Islet precursor cell (in vitro differentiated cells): Measurements from ENCODE around the gene ALKBH8.
"Not testable (repeated sequence)": the region's sequence is repeated elsewhere in the genome, so short reads cannot be mapped to it uniquely, and the experiment has no call there.

Experiments used
- DNase-seq: peaks from one replicate; pipeline ENCODE4 v3.0.0-alpha.2; 2018

Gene ALKBH8

GRCh38 chr11:107576497-107577345 is 11.2 kb upstream of the ALKBH8 start:
- DNase-seq = peak; percentile 72

DNA sequence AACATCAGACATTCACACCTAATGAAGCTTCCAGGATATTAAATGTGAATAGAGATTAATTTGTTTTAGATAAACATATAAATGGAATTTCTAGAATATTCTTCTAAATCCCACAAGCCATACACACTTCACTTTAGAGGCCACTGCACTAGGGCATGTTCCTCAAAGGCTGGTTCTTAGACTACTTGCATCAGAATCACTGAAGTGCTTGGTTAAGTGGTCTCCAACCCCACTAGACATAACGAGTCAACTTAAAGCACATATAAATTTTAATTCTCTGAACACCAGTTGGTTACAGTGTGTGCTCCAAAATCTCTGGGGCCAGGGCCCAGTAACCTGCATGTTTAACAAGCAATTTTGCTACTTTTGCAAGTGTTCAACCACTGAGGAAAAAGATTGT is 7.9 kb upstream of the ALKBH8 start:
- no peak for DNase-seq

DNA sequence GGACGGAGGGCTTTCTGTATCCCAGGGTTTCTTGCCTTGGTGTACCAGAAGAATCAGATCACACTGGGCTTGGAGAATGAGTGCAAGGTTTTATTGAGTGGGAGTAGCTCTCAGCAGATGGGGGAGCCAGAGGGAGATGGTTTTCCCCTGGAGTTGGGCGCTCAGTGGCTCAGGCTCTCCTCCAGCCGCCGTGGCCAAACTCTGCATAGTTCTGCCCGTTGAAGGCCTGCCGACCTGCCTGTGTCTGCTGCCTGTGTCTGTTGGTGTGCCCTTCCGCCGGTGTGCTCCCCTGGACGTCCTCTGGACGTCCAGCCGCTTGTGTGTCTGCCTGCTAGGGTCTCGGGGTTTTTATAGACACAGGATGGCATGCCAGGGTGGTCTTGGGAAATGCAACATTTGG is 4.5 kb upstream of the ALKBH8 start:
- DNase-seq = no peak

DNA sequence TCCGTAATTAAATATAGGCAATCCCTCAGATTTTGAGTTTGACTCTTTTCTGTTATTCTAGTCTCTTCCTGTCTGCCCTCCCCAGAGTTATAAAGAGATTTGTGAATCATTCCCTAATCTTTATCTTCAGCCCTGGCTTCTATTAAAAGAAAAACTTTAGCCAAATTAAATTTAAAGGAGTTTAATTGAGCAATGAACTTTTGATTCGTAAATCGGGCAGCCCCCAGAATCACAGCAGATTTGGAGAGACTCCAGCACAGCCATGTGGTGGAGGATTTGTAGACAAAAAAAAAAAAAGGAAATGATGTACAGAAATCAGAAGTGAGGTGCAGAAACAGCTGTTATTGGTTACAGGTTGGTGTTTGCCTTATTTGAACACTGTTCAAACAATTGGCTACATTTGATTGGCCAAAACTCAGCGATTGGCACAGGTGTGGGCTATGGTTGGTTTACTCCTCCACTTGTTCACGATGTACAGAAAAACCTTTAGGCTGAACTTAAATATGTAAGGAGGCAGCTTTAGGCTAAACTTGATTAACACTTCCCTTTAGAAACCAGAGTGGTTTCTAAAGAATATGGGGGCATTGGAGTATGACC is 2.3 kb upstream of the ALKBH8 start:
- no peak for DNase-seq

- DNase-seq = no peak
These were observed 1.0 kb upstream of the ALKBH8 start for GRCh38 chr11:107566569-107566968.

DNA sequence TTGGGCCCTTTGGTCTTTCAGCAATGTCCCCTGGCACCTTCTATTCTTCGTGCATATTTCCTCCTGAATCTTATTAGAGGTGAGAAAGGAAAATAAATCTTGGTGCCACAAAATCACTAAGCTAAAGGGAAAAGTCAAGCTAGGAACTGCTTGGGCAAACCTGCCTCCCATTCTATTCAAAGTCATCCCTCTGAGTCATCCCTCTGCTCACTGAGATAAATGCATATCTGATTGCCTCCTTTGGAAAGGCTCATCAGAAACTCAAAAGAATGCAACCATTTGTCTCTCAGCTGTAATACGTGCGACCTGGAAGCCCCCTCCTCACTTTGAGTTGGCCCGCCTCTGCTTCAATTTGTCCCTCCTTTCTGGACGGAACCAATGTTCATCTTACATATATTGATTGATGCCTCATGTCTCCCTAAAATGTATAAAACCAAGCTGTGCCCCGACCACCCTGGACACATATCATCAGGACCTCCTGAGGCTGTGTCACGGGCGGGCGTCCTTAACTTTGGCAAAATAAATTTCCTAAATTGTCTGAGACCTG is 493 bp upstream of the ALKBH8 start:
- DNase-seq = not testable (repeated sequence)

DNA sequence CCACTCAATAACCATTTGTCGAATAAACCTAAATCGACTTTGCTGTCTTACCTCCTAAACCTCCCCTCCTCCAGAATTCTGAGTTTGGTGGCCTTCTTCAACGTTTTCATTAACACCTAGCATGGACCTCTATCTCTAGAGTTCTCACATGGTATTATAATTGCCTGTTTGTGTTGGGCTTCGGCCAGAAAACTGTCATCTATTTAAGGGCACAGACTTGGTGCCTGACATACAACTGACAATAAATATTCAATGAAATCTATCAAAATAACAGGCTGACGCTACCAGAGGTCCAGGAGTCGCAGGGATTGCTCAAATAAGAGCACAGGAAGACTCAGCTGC is 687 bp downstream of the ALKBH8 start:
- no peak for DNase-seq

DNA sequence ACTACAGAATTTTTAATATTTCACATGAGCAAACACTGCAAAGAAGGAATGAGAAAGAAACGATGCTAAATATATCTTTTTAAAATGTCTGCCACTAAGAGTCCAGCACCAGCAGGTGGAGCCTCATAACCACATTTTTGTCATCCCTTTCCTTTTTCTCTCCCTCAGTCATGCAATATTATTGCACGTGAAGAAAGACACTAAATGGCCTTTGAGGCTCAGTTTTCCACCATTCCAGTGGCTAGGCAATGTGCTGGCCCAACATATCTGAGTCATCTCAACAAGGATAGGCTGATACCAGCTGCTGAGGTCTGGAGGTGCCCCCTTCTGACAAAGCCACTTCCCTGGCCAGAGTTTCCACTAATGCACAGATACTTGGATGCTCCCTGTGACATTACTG is 1.8 kb downstream of the ALKBH8 start:
- peak; percentile 59 for DNase-seq

- DNase-seq = no peak
These were observed 2.8 kb downstream of the ALKBH8 start for GRCh38 chr11:107562647-107563208.

DNA sequence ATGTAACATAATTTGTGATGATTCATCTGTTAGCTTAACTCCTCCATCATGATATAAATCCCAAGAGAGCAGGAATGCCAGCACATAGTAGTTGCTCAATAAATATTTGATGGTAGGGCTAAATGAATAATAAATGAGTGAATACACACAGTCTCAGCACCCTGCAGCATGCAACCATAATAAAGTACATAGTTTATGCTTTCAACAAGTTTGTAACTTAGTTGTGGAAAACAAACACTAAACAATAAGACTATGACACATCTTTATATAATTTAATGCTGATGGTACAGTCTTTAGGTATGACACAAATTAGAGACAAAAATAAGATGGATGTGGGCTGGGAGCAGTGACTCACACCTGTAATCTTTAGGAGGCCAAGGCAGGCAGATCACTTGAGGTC is 3.8 kb downstream of the ALKBH8 start:
- DNase-seq = no peak

GRCh38 chr11:107550304-107550703 is 15.2 kb downstream of the ALKBH8 start:
- DNase-seq = no peak

DNA sequence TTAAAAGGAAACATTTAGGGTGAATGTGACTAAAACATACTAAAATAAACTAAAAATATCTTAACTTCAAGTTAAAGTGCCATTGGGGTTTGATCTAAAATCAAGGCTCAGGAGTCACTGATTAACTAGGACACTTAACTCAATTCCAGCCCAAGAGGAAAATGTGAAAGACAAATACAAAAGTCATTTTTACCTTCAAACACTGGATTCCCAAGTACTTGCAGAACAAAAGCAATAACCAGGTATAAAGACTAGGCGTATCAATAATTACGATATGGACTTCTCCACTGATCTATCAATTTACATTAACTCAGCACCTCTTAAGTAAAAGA is 15.6 kb downstream of the ALKBH8 start:
- no peak for DNase-seq

DNA sequence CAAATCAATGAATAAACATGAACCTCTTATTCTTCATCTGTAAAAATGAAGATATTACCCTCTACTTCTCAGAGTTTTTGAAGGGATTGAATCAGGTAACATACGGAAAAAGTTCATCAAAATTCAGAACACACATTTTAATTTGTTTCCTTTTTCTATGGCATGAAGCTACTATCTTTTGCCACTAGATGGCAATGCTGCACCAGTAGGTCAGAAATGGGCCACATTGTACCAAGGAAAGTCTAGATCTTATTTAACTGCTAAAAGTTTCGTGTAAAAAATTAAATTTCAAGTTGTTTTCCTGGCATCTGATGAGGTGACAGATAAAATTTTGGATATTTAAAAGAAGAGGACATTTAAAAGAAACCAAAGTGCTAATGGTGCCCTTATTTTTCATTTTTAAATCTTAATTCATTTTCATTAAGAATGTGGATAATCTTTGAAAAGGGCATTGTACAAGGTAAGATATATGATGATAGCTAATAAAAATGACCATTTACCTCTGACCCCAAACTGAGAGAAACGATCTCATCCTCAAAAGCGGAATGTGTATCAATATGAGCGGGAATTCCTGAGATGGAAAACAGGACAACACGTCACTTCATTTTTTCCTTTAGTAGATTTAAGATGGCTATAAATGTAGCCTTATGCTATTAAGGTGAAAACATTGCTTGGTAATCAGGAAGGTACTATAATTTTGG is 16.1 kb downstream of the ALKBH8 start:
- DNase-seq = no peak

GRCh38 chr11:107547961-107548360 is 17.6 kb downstream of the ALKBH8 start:
- DNase-seq = no peak

DNA sequence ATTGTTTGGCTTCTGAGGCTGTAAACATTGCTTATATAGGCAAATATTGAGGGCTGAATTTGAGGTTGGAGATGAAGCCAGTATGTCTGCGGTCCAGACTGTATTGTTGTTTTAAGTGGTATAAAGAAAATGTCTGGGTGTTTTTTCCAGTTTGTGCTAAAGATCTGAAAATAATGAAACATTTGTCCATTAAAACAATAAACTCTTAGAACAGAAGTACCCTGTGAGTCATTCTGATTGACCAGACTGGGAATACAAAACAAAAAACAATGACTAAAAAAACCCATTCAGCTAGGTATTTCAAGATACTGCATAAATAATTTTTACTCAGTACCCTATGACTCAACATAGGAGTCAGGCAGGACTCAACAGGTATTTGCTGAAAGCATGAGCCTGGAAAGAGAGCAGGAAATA is 20.4 kb downstream of the ALKBH8 start:
- DNase-seq = no peak

GRCh38 chr11:107538821-107539220 is 26.7 kb downstream of the ALKBH8 start:
- no peak for DNase-seq

DNA sequence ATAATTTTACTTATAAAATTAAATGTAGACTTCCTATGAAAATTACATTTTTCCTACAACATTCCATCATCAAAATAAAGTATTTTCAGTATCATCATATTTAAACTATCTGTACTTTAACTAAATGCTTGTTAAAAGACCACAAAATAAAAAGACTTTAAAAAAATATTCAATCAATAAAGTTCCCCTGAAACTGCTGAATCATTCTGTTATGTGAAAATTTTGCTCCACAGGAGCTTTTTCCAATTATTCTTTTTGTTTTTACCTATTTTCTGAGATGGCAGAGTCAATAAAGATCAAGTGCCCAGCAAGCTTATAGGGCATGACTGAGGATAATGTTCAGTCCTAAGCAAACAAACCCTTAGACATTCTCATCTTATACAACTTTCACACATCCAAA is 27.3 kb downstream of the ALKBH8 start:
- DNase-seq = no peak

DNA sequence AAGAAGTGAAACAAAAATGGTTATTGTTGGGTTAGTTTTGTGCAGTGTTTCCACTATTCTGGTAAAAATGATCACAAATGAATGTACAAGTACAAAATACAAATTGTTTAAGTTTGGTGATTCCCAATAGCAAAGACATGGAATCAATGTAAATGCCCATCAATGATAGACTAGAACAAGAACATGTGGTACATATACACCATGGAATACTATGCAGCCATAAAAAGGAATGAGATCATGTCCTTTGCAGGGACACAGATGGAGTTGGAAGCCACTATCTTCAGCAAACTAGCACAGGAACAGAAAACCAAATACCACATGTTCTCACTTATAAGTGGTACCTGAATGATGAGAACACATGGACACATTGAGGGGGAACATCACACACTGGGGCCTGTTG is 28.4 kb downstream of the ALKBH8 start:
- DNase-seq = not testable (repeated sequence)

DNA sequence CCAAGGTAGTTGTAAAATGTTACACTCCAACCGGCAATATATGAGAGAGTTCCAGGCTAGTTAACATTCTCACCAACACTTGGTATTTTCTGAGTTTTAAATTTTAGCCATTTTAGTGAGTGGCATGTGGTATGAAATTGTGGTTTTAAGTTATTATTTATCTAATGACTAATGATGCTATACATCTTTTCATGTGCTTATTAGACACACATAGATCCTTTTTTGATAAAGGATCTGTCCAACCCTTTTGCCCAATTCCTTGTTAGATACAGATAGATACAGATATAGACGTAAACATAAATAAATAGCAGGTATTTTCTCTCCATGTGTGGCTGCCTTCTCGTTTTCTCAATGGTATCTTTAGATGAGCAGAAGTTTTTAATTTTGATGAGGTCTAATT is 39.3 kb downstream of the ALKBH8 start:
- DNase-seq = no peak

GRCh38 chr11:107508858-107509244 is 56.7 kb downstream of the ALKBH8 start:
- no peak for DNase-seq

DNA sequence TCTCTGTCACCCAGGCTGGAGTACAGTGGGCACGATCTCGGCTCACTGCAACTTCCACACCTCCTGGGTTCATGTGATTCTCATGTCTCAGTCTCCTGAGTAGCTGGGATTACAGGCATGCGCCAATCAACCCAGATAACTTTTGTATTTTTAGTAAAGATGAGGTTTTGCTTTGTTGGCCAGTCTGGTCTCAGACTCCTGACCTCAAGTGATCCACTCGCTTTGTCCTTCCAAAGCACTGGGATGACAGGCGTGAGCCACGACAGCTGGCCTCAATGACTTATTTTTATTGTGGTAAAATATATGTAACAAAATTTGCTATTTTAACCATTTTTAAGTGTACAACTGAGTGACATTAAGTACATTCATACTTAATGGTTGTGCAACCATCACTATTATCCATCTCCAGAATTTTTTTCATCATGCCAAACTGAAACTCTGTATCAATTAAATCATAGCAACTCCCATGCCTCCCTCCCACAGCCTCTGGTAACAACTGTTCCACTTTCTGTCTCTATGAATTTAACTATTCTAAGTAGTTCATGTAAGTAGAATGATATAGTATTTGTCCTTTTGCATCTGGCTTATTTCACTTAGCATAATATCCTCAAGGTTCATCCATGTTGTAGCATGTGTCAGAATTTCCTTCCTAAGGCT is 57.2 kb downstream of the ALKBH8 start:
- DNase-seq = no peak

DNA sequence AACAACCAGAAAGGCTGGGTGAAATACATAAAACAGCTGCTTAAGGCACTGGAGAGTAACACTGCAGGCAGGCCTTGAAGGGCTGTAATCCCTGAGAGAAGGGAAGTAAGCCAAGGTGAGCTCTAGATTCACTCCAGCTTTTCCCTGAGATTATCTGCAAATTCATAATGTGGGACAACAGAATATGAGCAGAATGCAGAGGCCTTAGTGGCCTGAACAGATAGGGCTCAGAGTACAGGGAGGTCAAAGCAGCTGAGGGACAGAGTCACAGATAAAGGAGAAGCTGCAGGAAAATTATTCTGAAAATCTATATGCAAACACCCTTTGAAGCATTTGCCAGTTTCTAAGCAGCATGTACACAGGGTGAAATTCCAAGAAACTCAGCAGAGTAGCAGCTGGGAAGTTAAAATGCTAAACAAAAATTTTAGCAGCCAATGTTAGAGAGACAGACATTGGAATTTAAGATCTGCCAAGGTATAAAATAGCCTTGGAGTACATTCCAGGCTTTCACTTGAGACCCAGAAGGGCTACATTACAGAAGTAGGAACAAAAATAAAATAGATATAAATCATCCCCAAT is 59.8 kb downstream of the ALKBH8 start:
- DNase-seq = no peak

DNA sequence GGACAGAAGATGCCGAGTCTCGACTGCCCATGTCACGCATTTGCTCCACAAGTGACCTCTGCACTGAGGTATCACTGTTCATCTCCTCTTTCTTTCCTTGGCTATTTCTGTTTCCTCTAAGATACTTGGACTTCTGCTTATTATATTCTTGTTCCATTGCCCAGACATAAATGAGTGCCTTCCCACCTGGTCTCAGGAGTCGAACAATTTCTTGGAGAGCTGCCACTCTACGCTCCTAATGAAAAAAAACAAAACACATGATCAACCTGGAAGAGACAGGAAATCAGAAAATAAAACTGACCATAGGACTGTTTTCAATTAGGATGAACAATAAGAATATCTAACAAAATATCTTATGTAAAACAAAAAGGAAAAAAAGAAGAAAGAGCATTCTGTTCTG is 60.6 kb downstream of the ALKBH8 start:
- no peak for DNase-seq
